ENCODE results near the gene ETV3. TPM values are rescaled to one million over a fixed set of nuclear protein-coding genes. Genes with fewer than 3 reads are reported as not detected.

Gene ETV3
- total RNA-seq, 1 experiment from 2014 or later, result 21.2 TPM

- ChIA-PET POLR2A (no interaction called here), CTCF (interaction anchor here (2.3 to 3.7 kb wide), 3 partner anchors 10 to 48 kb away, joined by 6 to 18 read pairs (median 12); no protein-coding TSS in a partner anchor), RAD21 (ENCODE audit: low non-redundant PET in 1 of 2, low total read pairs in 2 of 2, uncharacterized antibody in 2 of 2, unreplicated experiment in 2 of 2) (no interaction called here)
- peaks cover 46% of the 10 kb centered on the region for H3K79me2 ChIP-seq (ENCODE audit: insufficient read depth, low read length)
- H3K9me2 ChIP-seq (ENCODE audit: insufficient read depth), result no peaks in the 10 kb centered on the region
- no peaks in the 10 kb centered on the region for H3K9me3 ChIP-seq (ENCODE audit: control insufficient read depth in 1 of 2, insufficient read depth in 1 of 2, low read depth in 1 of 2, low read length in 2 of 2)
- DNase-seq (ENCODE audit: low read depth, low spot score) (no peak), ATAC-seq (peak; percentile 28; the same call in 1 of the 2 replicates)
- H3K36me3 ChIP-seq (ENCODE audit: control insufficient read depth in 1 of 2, insufficient read depth in 2 of 2, low read length in 2 of 2), result peaks cover 28 to 32% of the 10 kb centered on the region in 2 experiments
- peak overlapping the region; percentile 91 to 94 for H3K4me3 ChIP-seq (replicated peaks in 1 of 2; ENCODE audit: low read depth in 1 of 2, low read length in 2 of 2)
- H4K20me1 ChIP-seq (ENCODE audit: insufficient read depth), result peaks cover 7% of the 10 kb centered on the region; the same call in 1 of the 2 replicates
- intact Hi-C loops (cut with micrococcal nuclease), result loop anchor here (5.0 kb wide), 1 partner anchor 45 kb away; no protein-coding TSS in a partner anchor
- H2AFZ ChIP-seq (ENCODE audit: low read depth, low read length, poor library complexity, severe bottlenecking), result no peak overlapping the region
- peak overlapping the region; percentile 60 for H3K27ac ChIP-seq (ENCODE audit: low read depth, low read length)
- no peaks in the 10 kb centered on the region for H3K27me3 ChIP-seq (ENCODE audit: insufficient read depth, low read length)
- H3K4me2 ChIP-seq (ENCODE audit: low read length), result peak overlapping the region; percentile 90
- TSS peak; percentile 67 for BruUV-seq (replicated peaks)
- TF ChIP-seq FOSL1 (IDR thresholded peaks at IDR 0.05; ENCODE audit: low read depth) (no peak), SP1 (IDR thresholded peaks at IDR 0.05; ENCODE audit: low read depth) (no peak), EGR1 (IDR thresholded peaks at IDR 0.05; ENCODE audit: low read depth) (no peak), TCF7L2 (IDR thresholded peaks at IDR 0.05; ENCODE audit: borderline replicate concordance, extremely low read depth, insufficient read depth, insufficient read length) (no peak)
- H3K4me1 ChIP-seq (ENCODE audit: control insufficient read depth in 1 of 2, insufficient read depth in 2 of 2, low read length in 2 of 2), result peaks cover 13 to 25% of the 10 kb centered on the region in 2 experiments
- peak overlapping the region; percentile 84 for H3K9ac ChIP-seq (ENCODE audit: low read length)
These were observed 581 bp downstream of the ETV3 start for GRCh38 chr1:157137408-157138219.

GRCh38 chr1:157137046-157137407 is 1.2 kb downstream of the ETV3 start:
- no peak for DNase-seq (ENCODE audit: low read depth, low spot score)
- Histone ChIP-seq H3K4me2 (ENCODE audit: low read length) (peak overlapping the region; percentile 90), H3K27ac (ENCODE audit: low read depth, low read length) (no peak overlapping the region), H3K27me3 (ENCODE audit: insufficient read depth, low read length) (no peaks in the 10 kb centered on the region), H3K79me2 (ENCODE audit: insufficient read depth, low read length) (peaks cover 46% of the 10 kb centered on the region), H3K9me2 (ENCODE audit: insufficient read depth) (no peaks in the 10 kb centered on the region), H4K20me1 (ENCODE audit: insufficient read depth) (peaks cover 7% of the 10 kb centered on the region; the same call in 1 of the 2 replicates), H3K9me3 (ENCODE audit: control insufficient read depth in 1 of 2, insufficient read depth in 1 of 2, low read depth in 1 of 2, low read length in 2 of 2) (no peaks in the 10 kb centered on the region), H2AFZ (ENCODE audit: low read depth, low read length, poor library complexity, severe bottlenecking) (no peak overlapping the region), H3K4me1 (ENCODE audit: control insufficient read depth in 1 of 2, insufficient read depth in 2 of 2, low read length in 2 of 2) (peaks cover 13 to 25% of the 10 kb centered on the region in 2 experiments), H3K4me3 (replicated peaks in 1 of 2; ENCODE audit: low read depth in 1 of 2, low read length in 2 of 2) (peak overlapping the region; percentile 91 to 94), H3K9ac (ENCODE audit: low read length) (peak overlapping the region; percentile 84), H3K36me3 (ENCODE audit: control insufficient read depth in 1 of 2, insufficient read depth in 2 of 2, low read length in 2 of 2) (peaks cover 33 to 38% of the 10 kb centered on the region in 2 experiments)
- BruUV-seq (replicated peaks), result no TSS peak
- intact Hi-C loops (cut with micrococcal nuclease), result loop anchor here (5.0 kb wide), 1 partner anchor 45 kb away; no protein-coding TSS in a partner anchor
- ChIA-PET CTCF (interaction anchor here (2.3 to 3.7 kb wide), 3 partner anchors 11 to 47 kb away, joined by 6 to 18 read pairs (median 12); no protein-coding TSS in a partner anchor), POLR2A (no interaction called here), RAD21 (ENCODE audit: low non-redundant PET in 1 of 2, low total read pairs in 2 of 2, uncharacterized antibody in 2 of 2, unreplicated experiment in 2 of 2) (no interaction called here)
- no peak for TF ChIP-seq CBX3 (IDR thresholded peaks at IDR 0.05; ENCODE audit: low read depth)
- TF ChIP-seq EZH2 (IDR thresholded peaks at IDR 0.05), result no peak
- no peak for TF ChIP-seq EZH2phosphoT487 (IDR thresholded peaks at IDR 0.05; ENCODE audit: borderline replicate concordance)
- TF ChIP-seq EGR1 (IDR thresholded peaks at IDR 0.05; ENCODE audit: low read depth), result no peak
- no peak for TF ChIP-seq REST (IDR thresholded peaks at IDR 0.05; ENCODE audit: low read depth)
- TF ChIP-seq RAD21 (IDR thresholded peaks at IDR 0.05; ENCODE audit: low read depth), result no peak
- no peak for TF ChIP-seq ZNF274 (IDR thresholded peaks at IDR 0.05; ENCODE audit: low read depth, low read length)
- no peak for TF ChIP-seq SIN3A (IDR thresholded peaks at IDR 0.05; ENCODE audit: low read depth)
- TF ChIP-seq YY1 (IDR thresholded peaks at IDR 0.05; ENCODE audit: extremely low read depth, insufficient replicate concordance, low read depth, low read length), result no peak
- TF ChIP-seq FOSL1 (IDR thresholded peaks at IDR 0.05; ENCODE audit: low read depth), result no peak
- TF ChIP-seq ZFX (IDR thresholded peaks at IDR 0.05), result no peak
- no peak for ATAC-seq
